ENCODE data around the gene TEX2. TPM values are rescaled to one million over a fixed set of nuclear protein-coding genes. Genes with fewer than 3 reads are reported as not detected.

The TEX2 gene
- total and polyA plus RNA-seq, 2 donors (not counting 3 experiments of a cell fraction or from before 2014, with no cell fraction given), result 13.3 to 25.8 TPM

DNA sequence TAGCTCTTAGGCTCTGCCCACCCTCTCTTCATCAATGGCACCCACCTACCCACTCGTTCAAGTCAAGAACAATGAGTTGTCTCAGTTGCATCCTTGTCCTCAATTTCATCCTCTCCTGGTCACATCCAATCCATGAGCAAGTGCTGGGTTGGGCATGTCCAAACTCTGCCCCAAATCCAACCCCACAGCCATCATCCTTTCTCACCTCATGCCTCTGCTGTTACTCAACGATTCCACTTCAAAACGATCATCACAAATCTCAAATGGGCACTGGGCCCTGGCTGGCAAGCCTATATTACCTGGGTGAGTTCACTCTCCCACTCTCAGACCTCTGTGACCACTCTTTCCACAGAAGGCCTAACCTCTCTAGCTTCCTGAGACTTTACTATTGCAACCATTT, 12.0 kb upstream of the TEX2 start:
- no peak for FAIRE-seq
- dilution Hi-C loops (cut with MboI; ENCODE audit: extremely low pct_ligation_motif_present, low sequenced_read_pairs), result no loop called here
- H3K4me2 ChIP-seq (ENCODE audit: insufficient read depth, low read length), result no peak overlapping the region
- TF ChIP-seq GATA2 (IDR thresholded peaks at IDR 0.05; ENCODE audit: insufficient read depth, insufficient read length, low read depth, low read length) (no peak), CTCF (IDR thresholded peaks at IDR 0.05; ENCODE audit: extremely low read depth in 1 of 2, insufficient read depth in 1 of 2, low read depth in 1 of 2, low read length in 2 of 2) (no peak), FOS (IDR thresholded peaks at IDR 0.05; ENCODE audit: borderline replicate concordance, insufficient read depth, low read length) (no peak), MYC (IDR thresholded peaks at IDR 0.05; ENCODE audit: low read depth, low read length) (no peak), POLR2A (IDR thresholded peaks at IDR 0.05; ENCODE audit: low read depth, low read length) (no peak), POLR2AphosphoS5 (IDR thresholded peaks at IDR 0.05; ENCODE audit: insufficient read depth, low read depth, low read length) (no peak), EZH2 (IDR thresholded peaks at IDR 0.05; ENCODE audit: borderline replicate concordance, low read depth, low read length, severe bottlenecking) (no peak)
- TF ChIP-seq, protein P1, sequence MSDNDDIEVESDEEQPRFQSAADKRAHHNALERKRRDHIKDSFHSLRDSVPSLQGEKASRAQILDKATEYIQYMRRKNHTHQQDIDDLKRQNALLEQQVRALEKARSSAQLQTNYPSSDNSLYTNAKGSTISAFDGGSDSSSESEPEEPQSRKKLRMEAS (IDR thresholded peaks at IDR 0.05; ENCODE audit: insufficient read depth, insufficient read length), result no peak
- BruUV-seq (replicated peaks), result no TSS peak
- no peak overlapping the region for H3K9ac ChIP-seq (replicated peaks; ENCODE audit: extremely low read depth, insufficient read depth, low read length)
- H3K27ac ChIP-seq (ENCODE audit: insufficient read depth, low read depth, low read length), result no peak overlapping the region
- H2AFZ ChIP-seq (ENCODE audit: low read depth, low read length), result no peak overlapping the region
- H3K9me3 ChIP-seq (replicated peaks; ENCODE audit: control insufficient read depth, insufficient read depth, low read length), result no peaks in the 10 kb centered on the region
- no peaks in the 10 kb centered on the region for H3K9me1 ChIP-seq (replicated peaks; ENCODE audit: control insufficient read depth, extremely low read depth, insufficient read depth, low read length)
- DNase-seq (ENCODE audit: low read depth, low spot score), result no peak
- H3K4me1 ChIP-seq (ENCODE audit: control insufficient read depth, extremely low read depth, insufficient read depth, low read length), result peaks cover 7% of the 10 kb centered on the region
- H3K27me3 ChIP-seq (ENCODE audit: control insufficient read depth in 2 of 2, insufficient read depth in 2 of 2, low read length in 2 of 2), result no peaks in the 10 kb centered on the region
- CTCF ChIA-PET, result interaction anchor here (0.9 kb wide), 1 partner anchor 11 kb away, joined by 4 read pairs; no protein-coding TSS in a partner anchor
- no peak overlapping the region for H3K4me3 ChIP-seq (replicated peaks in 1 of 3; ENCODE audit: insufficient read depth in 1 of 3, low read depth in 1 of 3, low read length in 3 of 3)
- intact Hi-C loops (cut with micrococcal nuclease), result no loop called here
- no peaks in the 10 kb centered on the region for H3K79me2 ChIP-seq (ENCODE audit: control insufficient read depth, insufficient read depth, low read length)
- POLR2A ChIA-PET, result no interaction called here
- H4K20me1 ChIP-seq (replicated peaks; ENCODE audit: control insufficient read depth, extremely low read depth, insufficient read depth, low read length), result no peaks in the 10 kb centered on the region
- H3K36me3 ChIP-seq (ENCODE audit: control insufficient read depth in 2 of 2, extremely low read depth in 1 of 2, insufficient read depth in 2 of 2, low read length in 2 of 2), result no peaks in the 10 kb centered on the region

Measured in endothelial cell of umbilical vein (primary cell).